ENCODE data around the gene ATXN10. TPM values are rescaled to one million over a fixed set of nuclear protein-coding genes. Genes with fewer than 3 reads are reported as not detected.
A peak's percentile ranks its signal among the peaks of the same experiment; 100 is the strongest.
"Not testable (repeated sequence)": the region's sequence is repeated elsewhere in the genome, so short reads cannot be mapped to it uniquely, and the experiment has no call there.

The ATXN10 gene, protein sequence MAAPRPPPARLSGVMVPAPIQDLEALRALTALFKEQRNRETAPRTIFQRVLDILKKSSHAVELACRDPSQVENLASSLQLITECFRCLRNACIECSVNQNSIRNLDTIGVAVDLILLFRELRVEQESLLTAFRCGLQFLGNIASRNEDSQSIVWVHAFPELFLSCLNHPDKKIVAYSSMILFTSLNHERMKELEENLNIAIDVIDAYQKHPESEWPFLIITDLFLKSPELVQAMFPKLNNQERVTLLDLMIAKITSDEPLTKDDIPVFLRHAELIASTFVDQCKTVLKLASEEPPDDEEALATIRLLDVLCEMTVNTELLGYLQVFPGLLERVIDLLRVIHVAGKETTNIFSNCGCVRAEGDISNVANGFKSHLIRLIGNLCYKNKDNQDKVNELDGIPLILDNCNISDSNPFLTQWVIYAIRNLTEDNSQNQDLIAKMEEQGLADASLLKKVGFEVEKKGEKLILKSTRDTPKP
- 10 to 100 TPM; 75.9 to 81.0 TPM for total RNA-seq

DNA sequence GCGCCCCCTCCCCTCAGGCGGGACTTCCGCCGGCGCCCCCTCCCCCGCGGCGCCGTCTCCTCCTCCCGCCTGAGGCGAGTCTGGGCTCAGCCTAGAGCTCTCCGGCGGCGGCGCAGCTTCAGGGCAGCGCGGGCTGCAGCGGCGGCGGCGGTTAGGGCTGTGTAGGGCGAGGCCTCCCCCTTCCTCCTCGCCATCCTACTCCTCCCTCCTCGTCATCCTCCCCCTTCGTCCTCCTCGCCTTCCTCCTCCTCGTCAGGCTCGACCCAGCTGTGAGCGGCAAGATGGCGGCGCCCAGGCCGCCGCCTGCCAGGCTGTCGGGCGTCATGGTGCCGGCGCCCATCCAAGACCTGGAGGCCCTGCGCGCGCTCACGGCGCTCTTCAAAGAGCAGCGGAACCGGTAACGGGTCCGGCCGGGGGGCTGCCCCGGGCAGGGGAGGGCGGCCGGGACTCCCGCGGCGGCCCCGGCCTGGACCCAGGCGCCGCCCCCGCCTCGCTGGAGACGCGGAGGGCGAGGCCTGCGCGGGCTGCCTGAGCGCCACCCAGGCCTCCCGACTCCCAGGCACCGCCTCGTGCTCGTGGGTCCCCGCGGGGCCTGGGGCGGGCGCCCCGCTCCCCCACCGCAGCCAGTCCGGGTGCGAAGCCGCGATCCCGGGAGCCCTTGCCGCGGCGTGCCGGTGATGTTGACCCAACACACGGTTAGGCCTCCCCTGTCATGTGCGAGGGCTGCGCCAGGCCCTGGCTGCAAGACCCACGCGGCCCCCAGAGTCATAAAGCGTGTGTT lies at the start of gene ATXN10:
Gene ATXN10 (plus strand): TSS at position 52 of the 781 bp plus-strand sequence. CDS start 230 bp downstream, at position 282.
- no peaks in the 10 kb centered on the region for H3K9me3 Mint-ChIP-seq
- peaks cover 10% of the 10 kb centered on the region for H3K27me3 Mint-ChIP-seq
- peak; percentile 79 for DNase-seq
- H3K27ac Mint-ChIP-seq = peak within 1 kb of the TSS; percentile 87
- POLR2A ChIA-PET = interaction anchor here (0.8 kb wide), 1 partner anchor 13 kb away, joined by 4 read pairs; no protein-coding TSS in a partner anchor
- peaks cover 4% of the 10 kb centered on the region for H3K36me3 Mint-ChIP-seq
- H3K4me1 Mint-ChIP-seq = peaks cover 26% of the 10 kb centered on the region
- peak; percentile 78 for ATAC-seq (ENCODE audit: low read depth)
- H3K4me3 Mint-ChIP-seq = peak within 1 kb of the TSS; percentile 91

DNA sequence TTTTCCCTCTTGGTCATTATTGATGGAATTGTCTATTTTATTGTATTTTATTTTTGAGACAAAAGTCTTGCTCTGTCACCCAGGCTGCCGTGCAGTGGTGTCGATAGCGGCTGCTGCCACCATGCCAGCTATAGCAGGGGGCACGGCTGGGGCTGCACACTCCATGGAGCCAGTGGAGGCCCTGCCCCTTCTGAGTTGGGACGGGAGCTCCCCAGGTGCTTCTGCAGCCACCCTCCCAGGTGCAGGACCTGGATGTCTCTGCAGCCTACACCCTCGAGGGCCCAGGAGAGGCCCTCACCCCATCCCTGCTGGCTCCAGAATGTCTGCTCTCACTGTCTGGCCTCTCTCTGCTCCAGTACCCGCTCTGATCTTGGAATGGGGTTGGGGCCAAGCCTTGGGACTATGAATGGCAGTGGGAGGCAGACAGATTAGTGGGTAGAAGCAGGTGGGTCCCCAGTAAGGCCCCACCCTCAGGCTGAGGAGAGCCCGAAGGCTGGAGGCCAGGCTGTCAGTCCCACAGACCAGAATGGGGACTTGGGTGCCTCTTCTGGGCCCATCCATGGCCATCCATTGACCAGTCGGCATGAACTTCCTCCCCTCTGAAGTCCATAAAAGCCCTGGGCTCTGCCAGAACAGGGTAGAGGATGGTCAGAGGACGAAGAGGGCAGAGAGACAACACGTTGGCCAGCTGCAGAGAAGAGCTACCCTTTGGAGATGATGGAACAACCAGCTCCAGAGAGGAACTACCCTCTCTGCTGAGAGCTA lies 49.6 kb upstream of the ATXN10 start:
- DNase-seq = no peak
- no peak for ATAC-seq (ENCODE audit: low read depth)
- H3K4me3 Mint-ChIP-seq = no peak overlapping the region
- peaks cover 4% of the 10 kb centered on the region for H3K9me3 Mint-ChIP-seq
- H3K27ac Mint-ChIP-seq = no peak overlapping the region
- peaks cover 7% of the 10 kb centered on the region for H3K4me1 Mint-ChIP-seq
- H3K36me3 Mint-ChIP-seq = no peaks in the 10 kb centered on the region
- peaks cover 7% of the 10 kb centered on the region for H3K27me3 Mint-ChIP-seq
- POLR2A ChIA-PET = no interaction called here

DNA sequence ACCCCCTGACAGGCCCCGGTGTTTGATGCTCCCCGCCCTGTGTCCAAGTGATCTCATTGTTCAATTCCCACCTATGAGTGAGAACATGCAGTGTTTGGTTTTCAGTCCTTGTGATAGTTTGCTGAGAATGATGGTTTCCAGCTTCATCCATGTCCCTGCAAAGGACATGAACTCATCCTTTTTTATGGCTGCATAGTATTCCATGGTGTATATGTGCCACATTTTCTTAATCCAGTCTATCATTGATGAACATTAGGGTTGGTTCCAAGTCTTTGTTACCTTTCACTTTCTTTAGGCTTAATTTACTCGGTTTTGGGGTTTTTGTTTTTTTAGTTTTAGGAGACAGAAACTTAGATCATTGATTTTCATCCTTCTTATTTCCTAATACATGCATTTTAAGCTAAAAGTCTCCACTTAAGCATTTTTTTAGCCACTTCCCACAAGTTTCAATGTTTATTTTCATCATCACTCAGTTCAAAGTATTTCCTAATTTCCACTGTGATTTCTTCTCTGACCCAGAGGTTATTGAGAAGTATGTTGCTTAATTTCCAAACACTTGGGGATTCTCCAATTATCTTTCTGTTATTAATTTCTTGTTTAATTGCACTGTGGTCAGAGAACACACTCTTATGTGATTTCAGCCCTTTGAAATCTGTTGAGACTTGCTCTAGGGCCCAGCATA lies 48.0 kb upstream of the ATXN10 start:
- H3K36me3 Mint-ChIP-seq; H3K9me3 Mint-ChIP-seq; H3K27me3 Mint-ChIP-seq; H3K4me1 Mint-ChIP-seq; POLR2A ChIA-PET; H3K4me3 Mint-ChIP-seq; DNase-seq; H3K27ac Mint-ChIP-seq; ATAC-seq (ENCODE audit: low read depth): not testable (repeated sequence)

DNA sequence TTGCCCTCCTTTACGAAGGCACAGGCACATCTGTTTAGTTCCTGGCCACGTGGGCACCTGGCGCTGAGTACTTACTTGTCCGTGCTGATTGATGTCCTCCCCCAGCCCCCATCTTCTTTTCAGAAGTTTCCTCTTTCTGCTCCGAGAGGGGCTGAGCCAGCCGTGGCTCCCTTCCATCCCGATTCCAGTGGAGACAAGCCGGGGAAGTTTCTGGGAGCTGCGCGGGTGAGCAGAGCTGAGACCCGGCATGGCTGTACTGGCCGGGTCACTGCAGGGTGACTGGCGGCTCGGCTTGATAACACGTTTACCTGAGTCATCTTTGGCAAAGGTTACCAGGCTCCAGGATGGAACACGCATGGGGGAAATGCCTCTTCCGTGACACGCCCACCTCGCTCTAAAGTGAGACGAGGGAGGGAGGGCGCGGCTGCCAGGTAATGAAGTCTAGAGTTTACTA lies 45.4 kb upstream of the ATXN10 start:
- ATAC-seq (ENCODE audit: low read depth) (no peak), DNase-seq (no peak)
- H3K9me3 Mint-ChIP-seq = no peaks in the 10 kb centered on the region
- POLR2A ChIA-PET = no interaction called here
- peaks cover 19% of the 10 kb centered on the region for H3K27me3 Mint-ChIP-seq
- H3K36me3 Mint-ChIP-seq = no peaks in the 10 kb centered on the region
- H3K4me1 Mint-ChIP-seq = no peaks in the 10 kb centered on the region
- no peak overlapping the region for H3K4me3 Mint-ChIP-seq
- H3K27ac Mint-ChIP-seq = no peak overlapping the region

DNA sequence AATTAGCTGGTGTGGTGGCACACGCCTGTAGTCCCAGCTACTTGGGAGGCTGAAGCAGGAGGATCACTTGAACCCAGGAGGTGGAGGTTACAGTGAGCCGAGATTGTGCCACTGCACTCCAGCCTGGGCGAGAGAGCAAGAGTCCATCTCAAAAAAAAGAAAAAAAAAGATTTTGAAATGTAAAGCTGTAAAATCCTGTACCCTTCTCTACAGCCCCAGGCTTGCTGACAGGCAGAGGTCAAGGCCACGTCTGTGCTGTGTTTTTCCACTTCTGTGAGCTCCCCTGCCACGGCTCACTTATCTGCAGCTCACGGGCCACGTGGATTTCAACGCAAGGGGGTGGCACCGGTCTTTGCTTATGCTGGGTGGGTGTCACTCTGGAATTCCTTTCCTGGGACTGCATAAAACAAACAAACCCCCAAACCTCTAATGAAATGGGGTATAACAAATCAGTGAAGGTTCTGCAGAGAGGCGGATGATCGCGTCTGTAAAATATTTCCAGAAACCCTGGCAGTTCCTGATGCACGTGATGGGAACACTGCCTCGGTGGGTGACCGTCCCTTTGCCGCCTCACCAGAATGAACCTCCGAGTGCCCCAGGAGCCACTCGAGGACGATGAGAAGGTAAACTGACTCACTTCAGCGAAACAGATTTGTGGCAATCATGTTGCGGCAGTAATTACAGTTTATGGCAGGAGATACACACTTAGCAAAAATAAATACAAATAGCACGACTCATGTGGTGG lies 44.0 kb upstream of the ATXN10 start:
- ATAC-seq (ENCODE audit: low read depth) (no peak), DNase-seq (no peak)
- H3K4me3 Mint-ChIP-seq = no peak overlapping the region
- no peaks in the 10 kb centered on the region for H3K9me3 Mint-ChIP-seq
- no peaks in the 10 kb centered on the region for H3K36me3 Mint-ChIP-seq
- peaks cover 30% of the 10 kb centered on the region for H3K27me3 Mint-ChIP-seq
- no peaks in the 10 kb centered on the region for H3K4me1 Mint-ChIP-seq
- no peak overlapping the region for H3K27ac Mint-ChIP-seq
- POLR2A ChIA-PET = no interaction called here

DNA sequence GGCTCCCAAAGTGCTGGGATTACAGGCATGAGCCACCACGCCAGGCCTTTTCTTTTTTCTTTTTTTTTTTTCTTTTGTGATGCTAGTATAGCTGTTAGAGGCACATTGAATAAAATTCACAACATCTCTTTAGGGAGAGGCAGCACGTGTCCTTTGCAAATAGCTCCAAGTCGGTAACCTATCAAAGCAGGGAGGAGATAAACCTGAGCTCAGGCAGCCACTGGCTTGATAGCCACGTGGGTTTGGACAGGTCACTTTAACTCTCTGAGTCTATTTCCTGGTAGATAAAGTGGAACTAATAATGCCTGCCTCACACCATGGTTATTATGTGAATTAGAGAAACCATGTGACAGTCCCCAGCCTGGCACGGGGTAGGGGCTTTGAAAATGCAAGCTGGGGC lies 43.1 kb upstream of the ATXN10 start:
- no peak overlapping the region for H3K27ac Mint-ChIP-seq
- no peaks in the 10 kb centered on the region for H3K36me3 Mint-ChIP-seq
- POLR2A ChIA-PET = no interaction called here
- peaks cover 34% of the 10 kb centered on the region for H3K27me3 Mint-ChIP-seq
- no peaks in the 10 kb centered on the region for H3K9me3 Mint-ChIP-seq
- H3K4me3 Mint-ChIP-seq = no peak overlapping the region
- H3K4me1 Mint-ChIP-seq = no peaks in the 10 kb centered on the region
- DNase-seq (no peak), ATAC-seq (ENCODE audit: low read depth) (no peak)

- Mint-ChIP-seq H3K9me3 (no peaks in the 10 kb centered on the region), H3K36me3 (no peaks in the 10 kb centered on the region), H3K27ac (no peak overlapping the region), H3K4me1 (no peaks in the 10 kb centered on the region), H3K4me3 (no peak overlapping the region), H3K27me3 (peaks cover 31% of the 10 kb centered on the region)
- ATAC-seq (ENCODE audit: low read depth) (no peak), DNase-seq (no peak)
- POLR2A ChIA-PET = no interaction called here
Measured at GRCh38 chr22:45629469-45630089, 42.1 kb upstream of the ATXN10 start.

- DNase-seq (no peak), ATAC-seq (ENCODE audit: low read depth) (no peak)
- Mint-ChIP-seq H3K27ac (no peak overlapping the region), H3K4me1 (no peaks in the 10 kb centered on the region), H3K36me3 (no peaks in the 10 kb centered on the region), H3K27me3 (peaks cover 33% of the 10 kb centered on the region), H3K9me3 (no peaks in the 10 kb centered on the region), H3K4me3 (no peak overlapping the region)
- POLR2A ChIA-PET = no interaction called here
Measured at GRCh38 chr22:45630436-45630835, 41.2 kb upstream of the ATXN10 start.

- DNase-seq (no peak), ATAC-seq (ENCODE audit: low read depth) (no peak)
- no peaks in the 10 kb centered on the region for H3K9me3 Mint-ChIP-seq
- H3K36me3 Mint-ChIP-seq = no peaks in the 10 kb centered on the region
- peaks cover 38% of the 10 kb centered on the region for H3K27me3 Mint-ChIP-seq
- no peaks in the 10 kb centered on the region for H3K4me1 Mint-ChIP-seq
- POLR2A ChIA-PET = no interaction called here
- H3K27ac Mint-ChIP-seq = no peak overlapping the region
- no peak overlapping the region for H3K4me3 Mint-ChIP-seq
Measured at GRCh38 chr22:45631140-45631840, 40.3 kb upstream of the ATXN10 start.

DNA sequence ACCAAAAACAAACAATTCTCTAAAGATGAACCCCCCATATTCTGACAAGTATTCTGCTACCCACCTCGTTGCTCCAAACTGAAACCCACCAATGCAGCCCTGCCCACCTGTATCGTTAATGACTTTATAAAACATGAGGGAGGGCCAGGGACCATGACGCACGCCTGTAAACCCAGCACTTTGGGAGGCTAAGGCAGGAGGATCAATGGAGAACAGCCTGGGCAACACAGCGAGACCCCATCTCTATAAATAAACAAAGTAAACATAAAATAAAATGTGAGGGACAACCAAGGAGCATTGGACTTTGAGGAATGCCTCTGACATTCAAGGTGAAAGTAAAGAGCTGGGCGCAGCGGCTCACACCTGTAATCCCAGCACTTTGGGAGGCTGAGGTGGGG lies 39.8 kb upstream of the ATXN10 start:
- H3K27ac Mint-ChIP-seq = no peak overlapping the region
- no peak for DNase-seq
- POLR2A ChIA-PET = no interaction called here
- no peak overlapping the region for H3K4me3 Mint-ChIP-seq
- ATAC-seq (ENCODE audit: low read depth) = no peak
- no peaks in the 10 kb centered on the region for H3K9me3 Mint-ChIP-seq
- H3K4me1 Mint-ChIP-seq = no peaks in the 10 kb centered on the region
- H3K36me3 Mint-ChIP-seq = no peaks in the 10 kb centered on the region
- peaks cover 42% of the 10 kb centered on the region for H3K27me3 Mint-ChIP-seq

DNA sequence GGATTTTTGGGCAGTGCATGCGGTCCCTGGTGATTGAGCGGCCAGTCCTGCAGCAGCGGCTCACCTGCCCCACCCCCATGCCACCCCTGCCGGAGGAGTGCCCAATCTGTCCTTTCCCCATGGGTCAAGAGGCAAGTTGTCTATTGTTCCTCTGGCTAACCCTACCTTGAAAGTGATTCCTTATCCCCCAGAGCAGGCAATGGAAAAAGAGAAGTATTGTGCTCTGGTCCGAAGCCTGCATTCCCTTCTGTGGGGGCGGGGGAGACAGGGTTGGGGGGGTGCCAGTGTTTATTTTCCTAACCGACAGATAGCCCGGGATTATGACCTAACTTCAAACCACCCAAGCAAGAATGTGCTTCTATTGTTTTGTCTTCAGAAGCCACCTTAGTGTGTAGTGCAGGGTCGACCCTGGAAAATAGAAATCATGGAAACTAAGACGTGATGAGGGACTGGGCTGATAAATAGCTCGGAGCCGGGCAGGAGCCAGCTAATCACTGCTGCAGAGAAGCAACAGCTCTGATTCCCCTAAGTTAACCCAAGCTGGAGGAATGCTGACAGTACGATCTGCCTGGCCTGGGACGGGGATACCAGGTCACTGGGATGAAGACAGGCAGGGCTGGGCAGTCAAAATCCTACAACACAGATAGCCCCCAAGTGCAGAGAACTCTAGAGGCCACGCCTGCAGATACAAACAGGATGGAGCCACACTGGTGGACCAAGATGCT lies 38.7 kb upstream of the ATXN10 start:
- H3K36me3 Mint-ChIP-seq = no peaks in the 10 kb centered on the region
- ATAC-seq (ENCODE audit: low read depth) (no peak), DNase-seq (no peak)
- peaks cover 52% of the 10 kb centered on the region for H3K27me3 Mint-ChIP-seq
- no peak overlapping the region for H3K4me3 Mint-ChIP-seq
- H3K4me1 Mint-ChIP-seq = no peaks in the 10 kb centered on the region
- POLR2A ChIA-PET = no interaction called here
- no peaks in the 10 kb centered on the region for H3K9me3 Mint-ChIP-seq
- H3K27ac Mint-ChIP-seq = no peak overlapping the region
